GM12878 (cell line): ENCODE results near the gene JUND. TPM values are rescaled to one million over a fixed set of nuclear protein-coding genes. Genes with fewer than 3 reads are reported as not detected.

Source experiments
- BCLAF1 ChIP-seq: fragments of 450-650 bp; IDR thresholded peaks from 2 replicates; pipeline ENCODE4 v1.6.1; 2017; ENCODE audit warnings: antibody characterized with exemption, mild to moderate bottlenecking, moderate library complexity
- BHLHE40 ChIP-seq, 2 experiments: fragments of 450-650 bp in 1 of 2; IDR thresholded peaks; 2 replicates each; pipeline ENCODE4 v1.6.1; 2011 to 2017; ENCODE audit warnings: low read depth in 2 of 2, borderline replicate concordance in 1 of 2, improper control_type of control experiment in 1 of 2, low read length in 1 of 2, mild to moderate bottlenecking in 1 of 2
- CHD2 ChIP-seq: IDR thresholded peaks from 2 replicates; pipeline ENCODE4 v1.6.1; 2011; ENCODE audit warnings: low read depth, low read length, improper control_type of control experiment, borderline replicate concordance
- CTCF ChIP-seq, 3 experiments: IDR thresholded peaks in 2 of 3; conservative IDR thresholded peaks in 1 of 3; 2 replicates each; pipeline ENCODE4 v1.5.1; 2011; ENCODE audit warnings: low read depth in 3 of 3, low read length in 3 of 3, mild to moderate bottlenecking in 3 of 3, control low read depth in 2 of 3, moderate library complexity in 2 of 3, inconsistent platforms in 1 of 3, mixed read lengths in 1 of 3; ENCODE audit not compliant: control insufficient read depth in 2 of 3, insufficient read depth in 1 of 3; ENCODE audit errors: extremely low read depth in 1 of 3
- E2F8 ChIP-seq: fragments of 450-650 bp; IDR thresholded peaks from 2 replicates; pipeline ENCODE4 v1.6.1; 2018; ENCODE audit warnings: mild to moderate bottlenecking, low read depth, moderate library complexity; ENCODE audit not compliant: partially characterized antibody
- EGR1 ChIP-seq, 2 experiments: IDR thresholded peaks; 1 replicate in 1 of 2; 2 replicates in 1 of 2; pipeline ENCODE4 v1.6.1; 2011 to 2012; ENCODE audit warnings: low read depth in 2 of 2, low read length in 2 of 2, borderline replicate concordance in 1 of 2, mild to moderate bottlenecking in 1 of 2, moderate library complexity in 1 of 2
- ETV6 ChIP-seq, 2 experiments: fragments of 450-650 bp in 1 of 2; IDR thresholded peaks in 1 of 2; conservative IDR thresholded peaks in 1 of 2; 2 replicates each; pipeline ENCODE4 v1.6.1; 2014; ENCODE audit warnings: antibody characterized with exemption in 1 of 2, borderline replicate concordance in 1 of 2, low read depth in 1 of 2, mild to moderate bottlenecking in 1 of 2, moderate library complexity in 1 of 2
- FOXK2 ChIP-seq: fragments of 450-650 bp; IDR thresholded peaks from 2 replicates; pipeline ENCODE4 v1.6.1; 2017; ENCODE audit warnings: mild to moderate bottlenecking, moderate library complexity
- IKZF2 ChIP-seq, 2 experiments: fragments of 450-650 bp; IDR thresholded peaks; 2 replicates each; pipeline ENCODE4 v1.6.1; 2017; ENCODE audit warnings: mild to moderate bottlenecking in 2 of 2, moderate library complexity in 2 of 2
- LARP7 ChIP-seq: fragments of 450-650 bp; IDR thresholded peaks from 2 replicates; pipeline ENCODE4 v1.6.1; 2017; ENCODE audit warnings: mild to moderate bottlenecking
- MEF2A ChIP-seq: IDR thresholded peaks from 2 replicates; pipeline ENCODE4 v1.6.1; 2011; ENCODE audit warnings: low read depth, mild to moderate bottlenecking, low read length, moderate library complexity; ENCODE audit not compliant: insufficient read depth
- PML ChIP-seq: IDR thresholded peaks from 2 replicates; pipeline ENCODE4 v1.6.1; 2012; ENCODE audit warnings: low read length, inconsistent platforms
- SIX5 ChIP-seq: IDR thresholded peaks from 2 replicates; pipeline ENCODE4 v1.6.1; 2011; ENCODE audit warnings: mild to moderate bottlenecking, low read depth, low read length, moderate library complexity; ENCODE audit not compliant: severe bottlenecking
- SP1 ChIP-seq: IDR thresholded peaks from one replicate; pipeline ENCODE4 v1.6.1; 2011; ENCODE audit warnings: low read depth, low read length
- SREBF1 ChIP-seq: IDR thresholded peaks from 2 replicates; pipeline ENCODE4 v1.6.1; 2012; ENCODE audit warnings: mild to moderate bottlenecking, low read length
- SUPT20H ChIP-seq: IDR thresholded peaks from 2 replicates; pipeline ENCODE4 v1.6.1; 2011; ENCODE audit warnings: low read depth, mild to moderate bottlenecking, low read length, moderate library complexity, borderline replicate concordance; ENCODE audit not compliant: control insufficient read depth
- TAF1 ChIP-seq: IDR thresholded peaks from 2 replicates; pipeline ENCODE4 v1.6.1; 2011; ENCODE audit warnings: mild to moderate bottlenecking, low read depth, low read length, borderline replicate concordance
- ZNF207 ChIP-seq: fragments of 450-650 bp; IDR thresholded peaks from 2 replicates; pipeline ENCODE4 v1.6.1; 2014; ENCODE audit warnings: antibody characterized with exemption, mild to moderate bottlenecking, borderline replicate concordance
- polyA plus RNA-seq, 11 experiments: library from polyadenylated mRNA; depleted of rRNA in 4 of 11; unstranded in 6 of 11; stranded (reverse) in 5 of 11; fragments of >200 nt; fragmentation: Nextera tagmentation in 4 of 11; fragmentation: Illumina TruSeq in 1 of 11; extraction: Ambion mirVana in 4 of 11; extraction: Trizol in 1 of 11; gene quantifications; 1 replicate in 1 of 11; 2 replicates in 10 of 11; pipeline versions ENCODE4 v1.2.1 to v1.2.3, GENCODE V29; 2011 to 2016; ENCODE audit warnings: inconsistent platforms in 2 of 11, missing spikeins in 2 of 11, low read depth in 1 of 11
- total RNA-seq, 4 experiments: library from RNA; depleted of rRNA in 3 of 4; stranded (reverse); fragments of >200 nt in 3 of 4; fragmentation: Illumina TruSeq in 1 of 4; extraction: Trizol in 1 of 4; gene quantifications; 2 replicates each; pipeline versions ENCODE4 v1.2.1 to v1.2.3, GENCODE V29; 2013 to 2021

JUND gene
- total and polyA plus RNA-seq, 10 of the 15 experiments (the other 5 are each of a cell fraction or from before 2014, with no cell fraction given) = 7.4 to 164 (median 18.8) TPM

- TF ChIP-seq CTCF (IDR thresholded peaks at IDR 0.05 in 2 of 3, conservative IDR thresholded peaks at IDR 0.05 in 1 of 3; ENCODE audit: control insufficient read depth in 2 of 3, extremely low read depth in 1 of 3, insufficient read depth in 1 of 3, low read depth in 3 of 3, low read length in 3 of 3) (no peak), SREBF1 (no peak), MEF2A (peak; percentile 80), EGR1 (IDR thresholded peaks at IDR 0.05; ENCODE audit: borderline replicate concordance in 1 of 2, low read depth in 2 of 2, low read length in 2 of 2) (peak in 1 of 2 experiments; percentile 100; a peak in 2 of 3 replicates), SIX5 (no peak), PML (peak; percentile 64; the same call in 1 of the 2 replicates), CHD2 (peak; percentile 93), ETV6 (conservative IDR thresholded peaks at IDR 0.05 in 1 of 2, IDR thresholded peaks at IDR 0.05 in 1 of 2; ENCODE audit: borderline replicate concordance in 1 of 2, low read depth in 1 of 2) (peak in 1 of 2 experiments; percentile 78; a peak in 2 of 4 replicates), LARP7 (peak; percentile 89; the same call in 1 of the 2 replicates), BHLHE40 (IDR thresholded peaks at IDR 0.05; ENCODE audit: borderline replicate concordance in 1 of 2, low read depth in 2 of 2, low read length in 1 of 2) (peak; percentile 45 to 74; a peak in 3 of 4 replicates), SP1 (peak; percentile 72), TAF1 (peak; percentile 58; the same call in 1 of the 2 replicates), FOXK2 (no peak), IKZF2 (IDR thresholded peaks at IDR 0.05) (peak; percentile 92 to 96), BCLAF1 (no peak), SUPT20H (no peak), ZNF207 (no peak), E2F8 (no peak)
These were observed 10.4 kb upstream of the JUND start (continued) for GRCh38 chr19:18291590-18292461.
